Caco-2 (cell line): ENCODE data around the gene GRB10. TPM values are rescaled to one million over a fixed set of nuclear protein-coding genes. Genes with fewer than 3 reads are reported as not detected.
"Not testable (repeated sequence)": the region's sequence is repeated elsewhere in the genome, so short reads cannot be mapped to it uniquely, and the experiment has no call there.

Source experiments
- BruUV-seq: library from RNA; stranded (reverse); fragments of 400-500 nt; replicated peaks from 2 replicates; lab custom pipeline; 2021; lab: Mats Ljungman, UMichigan
- CTCF ChIA-PET: fragments of 300-600 bp; sonication (Branson Sonifier 250); formaldehyde crosslinking; loops from one replicate; lab custom pipeline; 2022; ENCODE audit warnings: antibody characterized with exemption; lab: Charles Lee
- POLR2A ChIA-PET: fragments of 300-600 bp; sonication (Branson Sonifier 250); formaldehyde crosslinking; loops from one replicate; lab custom pipeline; 2022; ENCODE audit warnings: antibody characterized with exemption; lab: Charles Lee
- DNase-seq, 2 experiments: peaks; one replicate each; pipeline versions ENCODE4 v3.0.0 to v3.0.0-alpha.2; 2020 to 2022
- H3K27me3 ChIP-seq: replicated peaks from 2 replicates; pipeline ENCODE4 v1.6.0; 2011; ENCODE audit warnings: low read length; ENCODE audit not compliant: control insufficient read depth, insufficient read depth
- H3K36me3 ChIP-seq: 2 replicates; pipeline ENCODE4 v1.5.1; 2011; ENCODE audit warnings: low read length; ENCODE audit not compliant: control insufficient read depth, insufficient read depth
- H3K4me1 ChIP-seq: fragments of 250-450 bp; sonication (Bioruptor Pico); 2 replicates; pipeline ENCODE4 v1.5.1; 2020; ENCODE audit warnings: mild to moderate bottlenecking
- H3K4me3 ChIP-seq: 2 replicates; pipeline ENCODE4 v1.5.1; 2011; ENCODE audit warnings: low read depth, mild to moderate bottlenecking, control low read depth, low read length
- H3K9me3 ChIP-seq: fragments of 250-450 bp; sonication (Bioruptor Pico); 2 replicates; pipeline ENCODE4 v1.5.1; 2020; ENCODE audit warnings: mild to moderate bottlenecking, moderate library complexity
- H3K27ac Mint-ChIP-seq: one replicate; pipeline ENCODE4 v1.8.0; 2022; ENCODE audit warnings: mixed read lengths; ENCODE audit not compliant: unreplicated experiment
- H3K27me3 Mint-ChIP-seq: one replicate; pipeline ENCODE4 v1.8.0; 2022; ENCODE audit warnings: mixed read lengths; ENCODE audit not compliant: insufficient read depth, unreplicated experiment
- H3K36me3 Mint-ChIP-seq: one replicate; pipeline ENCODE4 v1.8.0; 2022; ENCODE audit warnings: mild to moderate bottlenecking, mixed read lengths; ENCODE audit not compliant: insufficient read depth, unreplicated experiment
- H3K4me1 Mint-ChIP-seq: one replicate; pipeline ENCODE4 v1.8.0; 2022; ENCODE audit warnings: low read depth, mixed read lengths; ENCODE audit not compliant: unreplicated experiment
- H3K4me3 Mint-ChIP-seq: one replicate; pipeline ENCODE4 v1.8.0; 2022; ENCODE audit warnings: mild to moderate bottlenecking, moderate library complexity, mixed read lengths; ENCODE audit not compliant: unreplicated experiment
- H3K9me3 Mint-ChIP-seq: one replicate; pipeline ENCODE4 v1.8.0; 2022; ENCODE audit warnings: mixed read lengths; ENCODE audit not compliant: unreplicated experiment
- CTCF ChIP-seq, 2 experiments: fragments of 200-600 bp in 1 of 2; IDR thresholded peaks; 1 replicate in 1 of 2; 2 replicates in 1 of 2; pipeline versions ENCODE4 v1.5.1 to v1.8.0; 2011 to 2022; ENCODE audit warnings: antibody characterized with exemption in 1 of 2, control low read depth in 1 of 2, inconsistent platforms in 1 of 2, low read depth in 1 of 2, low read length in 1 of 2, mild to moderate bottlenecking in 1 of 2, moderate library complexity in 1 of 2; ENCODE audit not compliant: insufficient read depth in 1 of 2, severe bottlenecking in 1 of 2, unreplicated experiment in 1 of 2
- intact Hi-C: fragments of 100-400 bp; cut with micrococcal nuclease; formaldehyde crosslinking; loops from one replicate; pipeline ENCODE4 v1.10.0; 2022; ENCODE audit not compliant: unreplicated experiment
- total RNA-seq: library from RNA; stranded (reverse); gene quantifications from 2 replicates; pipeline ENCODE4 v1.2.3, GENCODE V29; 2022

GRB10 gene
- total RNA-seq, 1 experiment from 2014 or later: 79.3 TPM

GRCh38 chr7:50580666-50581065, 202.0 kb downstream of the GRB10 start:
- intact Hi-C loops: loop anchor here (2.0 kb wide), 1 partner anchor 16 kb away; the partner anchor contains the start of gene DDC

GRCh38 chr7:50580057-50580456, 202.6 kb downstream of the GRB10 start:
- H3K9me3 Mint-ChIP-seq: peaks cover 46% of the 10 kb centered on the region

More at GRCh38 chr7:50580666-50581065, 202.0 kb downstream of the GRB10 start:
- H3K27me3 ChIP-seq, POLR2A ChIA-PET, H3K4me3 ChIP-seq, CTCF ChIA-PET, H3K27me3 Mint-ChIP-seq, BruUV-seq, DNase-seq, H3K36me3 ChIP-seq: not testable (repeated sequence)
- Mint-ChIP-seq H3K4me1 (peaks cover 33% of the 10 kb centered on the region), H3K36me3 (peaks cover 18% of the 10 kb centered on the region), H3K4me3 (peak overlapping the region; percentile 3), H3K9me3 (peaks cover 44% of the 10 kb centered on the region), H3K27ac (peak overlapping the region; percentile 60)
- H3K9me3 ChIP-seq: peaks cover 26% of the 10 kb centered on the region
- H3K4me1 ChIP-seq: peaks cover 13% of the 10 kb centered on the region

GRCh38 chr7:50578105-50578504, 204.6 kb downstream of the GRB10 start:
- H3K36me3 ChIP-seq, H3K27me3 ChIP-seq, BruUV-seq, H3K27me3 Mint-ChIP-seq, CTCF ChIA-PET, DNase-seq, H3K4me3 ChIP-seq, intact Hi-C loops, POLR2A ChIA-PET, H3K4me3 Mint-ChIP-seq, H3K36me3 Mint-ChIP-seq: not testable (repeated sequence)
- Mint-ChIP-seq H3K4me1 (peaks cover 33% of the 10 kb centered on the region), H3K27ac (peak overlapping the region; percentile 74), H3K9me3 (peaks cover 41% of the 10 kb centered on the region)
- H3K9me3 ChIP-seq: 0 out of 2 replicates have a peak, but pooled peaks cover 11% of the 10 kb centered on the region
- peaks cover 13% of the 10 kb centered on the region for H3K4me1 ChIP-seq

More at GRCh38 chr7:50580057-50580456, 202.6 kb downstream of the GRB10 start:
- peak overlapping the region; percentile 55 for H3K4me3 Mint-ChIP-seq
- Histone ChIP-seq H3K4me1 (peaks cover 13% of the 10 kb centered on the region), H3K9me3 (peaks cover 23% of the 10 kb centered on the region), H3K27me3 (no peaks in the 10 kb centered on the region), H3K4me3 (no peak overlapping the region), H3K36me3 (no peaks in the 10 kb centered on the region)
- peaks cover 33% of the 10 kb centered on the region for H3K4me1 Mint-ChIP-seq
- intact Hi-C loops: loop anchor here (2.0 kb wide), 1 partner anchor 15 kb away; the partner anchor contains the start of gene DDC
- ChIA-PET CTCF (no interaction called here), POLR2A (no interaction called here)
- H3K27ac Mint-ChIP-seq: peak overlapping the region; percentile 35
- TF ChIP-seq CTCF (IDR thresholded peaks at IDR 0.05; ENCODE audit: insufficient read depth in 1 of 2, low read depth in 1 of 2, low read length in 1 of 2, severe bottlenecking in 1 of 2, unreplicated experiment in 1 of 2): no peak
- no peaks in the 10 kb centered on the region for H3K27me3 Mint-ChIP-seq
- BruUV-seq: no TSS peak
- H3K36me3 Mint-ChIP-seq: peaks cover 18% of the 10 kb centered on the region
- DNase-seq: peak in 1 of 2 experiments; percentile 53

GRCh38 chr7:50577569-50577968, 205.1 kb downstream of the GRB10 start:
- TF ChIP-seq CTCF (IDR thresholded peaks at IDR 0.05; ENCODE audit: insufficient read depth in 1 of 2, low read depth in 1 of 2, low read length in 1 of 2, severe bottlenecking in 1 of 2, unreplicated experiment in 1 of 2): no peak
- peaks cover 33% of the 10 kb centered on the region for H3K4me1 Mint-ChIP-seq
- intact Hi-C loops: no loop called here
- no peak for DNase-seq
- H3K9me3 ChIP-seq: 0 out of 2 replicates have a peak, but pooled peaks cover 5% of the 10 kb centered on the region
- peak overlapping the region; percentile 74 for H3K27ac Mint-ChIP-seq
- H3K36me3 Mint-ChIP-seq: peaks cover 9% of the 10 kb centered on the region
- no TSS peak for BruUV-seq
- H3K4me1 ChIP-seq: peaks cover 13% of the 10 kb centered on the region
- ChIA-PET CTCF (no interaction called here), POLR2A (no interaction called here)
- no peaks in the 10 kb centered on the region for H3K27me3 Mint-ChIP-seq
- H3K9me3 Mint-ChIP-seq: peaks cover 36% of the 10 kb centered on the region
- no peaks in the 10 kb centered on the region for H3K27me3 ChIP-seq
- H3K36me3 ChIP-seq: no peaks in the 10 kb centered on the region
- no peak overlapping the region for H3K4me3 Mint-ChIP-seq
- no peak overlapping the region for H3K4me3 ChIP-seq

- H3K4me1 Mint-ChIP-seq: peaks cover 33% of the 10 kb centered on the region
- intact Hi-C loops: not testable (repeated sequence)
These were observed 206.3 kb downstream of the GRB10 start for GRCh38 chr7:50576388-50576787.

More at GRCh38 chr7:50576388-50576787, 206.3 kb downstream of the GRB10 start:
- H3K27me3 Mint-ChIP-seq, H3K27ac Mint-ChIP-seq, H3K36me3 Mint-ChIP-seq, DNase-seq, H3K4me3 Mint-ChIP-seq, H3K9me3 ChIP-seq, H3K27me3 ChIP-seq, BruUV-seq, POLR2A ChIA-PET, H3K4me3 ChIP-seq, CTCF ChIA-PET, H3K36me3 ChIP-seq: not testable (repeated sequence)
- peaks cover 32% of the 10 kb centered on the region for H3K9me3 Mint-ChIP-seq
- H3K4me1 ChIP-seq: peaks cover 13% of the 10 kb centered on the region
